Thoracic aorta (tissue), 2 donors: ENCODE data around the gene ENOX1. TPM values are rescaled to one million over a fixed set of nuclear protein-coding genes. Genes with fewer than 3 reads are reported as not detected.

ENCODE experiments used
- ATAC-seq: fragments of 150-250 bp; one replicate; pipeline ENCODE4 v1.8.0; 2017; ENCODE audit warnings: low read depth; ENCODE audit not compliant: insufficient number of reproducible peaks, low FRiP score
- DNase-seq: peaks from one replicate; pipeline ENCODE4 v3.0.0-alpha.2; 2020; ENCODE audit warnings: low spot score
- H3K27ac ChIP-seq, 2 donors: fragments of 200-600 bp; sonication (generic); 1 replicate in 1 of 2; 2 replicates in 1 of 2; pipeline ENCODE4 v1.5.1; 2016; ENCODE audit warnings: mild to moderate bottlenecking in 2 of 2, moderate library complexity in 2 of 2
- H3K27me3 ChIP-seq: fragments of 200-600 bp; sonication (generic); replicated peaks from 2 replicates; pipeline ENCODE4 v1.6.0; 2016; ENCODE audit warnings: mild to moderate bottlenecking; ENCODE audit not compliant: insufficient read depth
- H3K36me3 ChIP-seq: fragments of 200-600 bp; sonication (generic); one replicate; pipeline ENCODE4 v1.5.1; 2016
- H3K4me1 ChIP-seq, 2 donors: fragments of 200-600 bp; sonication (generic); 1 replicate in 1 of 2; 2 replicates in 1 of 2; pipeline versions ENCODE4 v1.5.1 to v1.6.0; 2016; ENCODE audit warnings: low read depth in 2 of 2, mild to moderate bottlenecking in 1 of 2; ENCODE audit not compliant: control insufficient read depth in 1 of 2
- H3K4me3 ChIP-seq: fragments of 200-600 bp; sonication (generic); 2 replicates; pipeline ENCODE4 v1.5.1; 2016; ENCODE audit warnings: mild to moderate bottlenecking
- H3K9me3 ChIP-seq: fragments of 200-600 bp; sonication (generic); 2 replicates; pipeline ENCODE4 v1.5.1; 2016
- total RNA-seq, 2 donors: library from RNA; depleted of rRNA; stranded (reverse); fragments of >200 nt; gene quantifications; one replicate each; pipeline versions ENCODE4 v1.1.0 to v1.2.3, GENCODE V29; 2016
- TF ChIP-seq, protein P1 (sequence below): fragments of 200-600 bp; sonication (generic); IDR thresholded peaks from one replicate; pipeline ENCODE4 v1.5.1; 2019; ENCODE audit warnings: antibody characterized with exemption

The ENOX1 gene
- total RNA-seq, 2 donors from 2014 or later, result 0.41 to 2.3 TPM

DNA sequence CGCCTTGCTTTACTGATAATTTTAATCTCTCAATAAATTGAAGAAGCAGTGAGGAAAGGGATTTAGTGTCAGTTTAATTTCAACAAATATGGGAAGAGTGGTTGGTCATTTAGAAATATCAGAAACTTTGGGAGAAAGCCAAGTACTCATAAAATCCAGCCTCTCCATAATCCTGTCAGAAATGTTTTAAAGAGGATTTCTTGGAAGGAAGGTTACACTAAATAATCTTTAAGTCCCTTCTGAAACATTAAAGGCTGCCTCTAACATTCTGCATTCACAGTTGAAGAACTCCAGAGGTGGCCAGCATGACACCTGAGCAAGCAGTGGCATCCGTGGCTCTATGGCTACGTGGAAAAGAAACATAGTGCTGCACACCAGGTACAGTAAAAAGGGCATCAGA lies 378.5 kb downstream of the ENOX1 start:
- TF ChIP-seq, protein P1, sequence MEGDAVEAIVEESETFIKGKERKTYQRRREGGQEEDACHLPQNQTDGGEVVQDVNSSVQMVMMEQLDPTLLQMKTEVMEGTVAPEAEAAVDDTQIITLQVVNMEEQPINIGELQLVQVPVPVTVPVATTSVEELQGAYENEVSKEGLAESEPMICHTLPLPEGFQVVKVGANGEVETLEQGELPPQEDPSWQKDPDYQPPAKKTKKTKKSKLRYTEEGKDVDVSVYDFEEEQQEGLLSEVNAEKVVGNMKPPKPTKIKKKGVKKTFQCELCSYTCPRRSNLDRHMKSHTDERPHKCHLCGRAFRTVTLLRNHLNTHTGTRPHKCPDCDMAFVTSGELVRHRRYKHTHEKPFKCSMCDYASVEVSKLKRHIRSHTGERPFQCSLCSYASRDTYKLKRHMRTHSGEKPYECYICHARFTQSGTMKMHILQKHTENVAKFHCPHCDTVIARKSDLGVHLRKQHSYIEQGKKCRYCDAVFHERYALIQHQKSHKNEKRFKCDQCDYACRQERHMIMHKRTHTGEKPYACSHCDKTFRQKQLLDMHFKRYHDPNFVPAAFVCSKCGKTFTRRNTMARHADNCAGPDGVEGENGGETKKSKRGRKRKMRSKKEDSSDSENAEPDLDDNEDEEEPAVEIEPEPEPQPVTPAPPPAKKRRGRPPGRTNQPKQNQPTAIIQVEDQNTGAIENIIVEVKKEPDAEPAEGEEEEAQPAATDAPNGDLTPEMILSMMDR, result no peak
- Histone ChIP-seq H3K27me3 (no peaks in the 10 kb centered on the region), H3K36me3 (no peaks in the 10 kb centered on the region), H3K4me3 (no peak overlapping the region), H3K4me1 (no peaks in the 10 kb centered on the region), H3K9me3 (no peaks in the 10 kb centered on the region), H3K27ac (no peak overlapping the region)
- no peak for DNase-seq
- no peak for ATAC-seq

DNA sequence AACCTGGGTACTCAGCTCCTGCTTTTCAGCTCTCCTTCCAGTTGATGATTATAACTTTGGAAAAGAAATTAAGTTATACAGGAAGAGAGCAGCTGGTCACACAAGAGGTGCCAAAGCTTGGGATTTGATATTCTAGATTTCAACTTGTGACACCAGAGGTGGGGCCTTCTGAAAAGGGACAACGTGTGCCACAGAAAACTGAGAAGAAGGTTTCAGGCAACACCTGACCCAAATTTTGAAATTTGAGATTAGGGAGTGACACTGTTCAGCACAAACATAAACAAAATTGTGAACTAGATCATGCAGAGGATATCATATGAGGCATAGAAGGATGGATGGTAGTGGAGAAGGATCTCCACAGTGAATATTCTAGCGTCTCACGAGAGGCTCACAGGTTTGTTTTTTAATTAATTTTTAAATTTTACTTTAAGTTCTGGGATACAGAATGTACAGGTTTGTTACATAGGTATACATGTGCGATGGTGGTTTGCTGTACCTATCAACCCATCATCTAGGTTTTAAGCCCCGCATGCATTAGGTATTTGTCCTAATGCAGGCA lies 379.7 kb downstream of the ENOX1 start:
- TF ChIP-seq, protein P1, result no peak
- no peaks in the 10 kb centered on the region for H3K27me3 ChIP-seq
- no peaks in the 10 kb centered on the region for H3K9me3 ChIP-seq
- DNase-seq (no peak), ATAC-seq (no peak)
- H3K36me3 ChIP-seq, result no peaks in the 10 kb centered on the region
- H3K27ac ChIP-seq, result no peak overlapping the region
- H3K4me1 ChIP-seq, result no peaks in the 10 kb centered on the region
- H3K4me3 ChIP-seq, result no peak overlapping the region

DNA sequence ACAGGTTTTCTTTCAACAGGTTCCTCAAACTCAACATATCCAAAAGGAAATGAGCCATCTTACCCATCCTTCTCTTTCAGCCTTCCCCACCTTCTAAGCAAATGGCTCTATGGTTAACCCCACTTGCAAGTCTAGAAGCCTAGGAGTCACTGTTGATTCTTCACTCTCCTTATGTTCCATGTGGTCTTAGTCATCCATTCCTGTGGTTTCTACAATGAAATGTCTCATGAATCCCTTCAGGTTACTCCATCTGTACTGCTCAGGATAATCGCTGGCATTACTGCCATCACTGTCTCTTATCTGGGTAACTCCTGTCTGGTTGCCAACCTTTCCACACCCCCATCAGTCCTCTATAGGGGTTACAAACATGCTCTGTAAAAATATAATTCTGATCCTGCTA lies 381.3 kb downstream of the ENOX1 start:
- ATAC-seq, result no peak
- Histone ChIP-seq H3K4me3 (no peak overlapping the region), H3K27me3 (no peaks in the 10 kb centered on the region), H3K9me3 (no peaks in the 10 kb centered on the region), H3K4me1 (no peaks in the 10 kb centered on the region), H3K36me3 (no peaks in the 10 kb centered on the region), H3K27ac (no peak overlapping the region)
- TF ChIP-seq, protein P1, result no peak
- no peak for DNase-seq

GRCh38 chr13:43402380-43402779 lies 384.4 kb downstream of the ENOX1 start:
- Histone ChIP-seq H3K36me3 (no peaks in the 10 kb centered on the region), H3K4me3 (no peak overlapping the region), H3K4me1 (no peaks in the 10 kb centered on the region), H3K27ac (no peak overlapping the region), H3K27me3 (no peaks in the 10 kb centered on the region), H3K9me3 (no peaks in the 10 kb centered on the region)
- no peak for ATAC-seq
- TF ChIP-seq, protein P1, result no peak
- DNase-seq, result no peak

- Histone ChIP-seq H3K36me3 (no peaks in the 10 kb centered on the region), H3K4me3 (no peak overlapping the region), H3K27me3 (no peaks in the 10 kb centered on the region), H3K4me1 (no peaks in the 10 kb centered on the region), H3K27ac (no peak overlapping the region), H3K9me3 (no peaks in the 10 kb centered on the region)
- DNase-seq (no peak), ATAC-seq (no peak)
- TF ChIP-seq, protein P1, result no peak
Measured at GRCh38 chr13:43401361-43401760, 385.4 kb downstream of the ENOX1 start.
